A673 (cell line): ENCODE data around the gene CFAP157. TPM values are rescaled to one million over a fixed set of nuclear protein-coding genes. Genes with fewer than 3 reads are reported as not detected.

Experiments used
- BruUV-seq: library from RNA; stranded (reverse); fragments of 400-500 nt; replicated peaks from 2 replicates; lab custom pipeline; 2021; lab: Mats Ljungman, UMichigan
- CTCF ChIA-PET: fragments of 300-600 bp; sonication (Branson Sonifier 250); formaldehyde crosslinking; loops from one replicate; lab custom pipeline; 2022; ENCODE audit warnings: antibody characterized with exemption; lab: Charles Lee
- POLR2A ChIA-PET: fragments of 300-600 bp; sonication (Branson Sonifier 250); formaldehyde crosslinking; loops from one replicate; lab custom pipeline; 2022; ENCODE audit warnings: antibody characterized with exemption; ENCODE audit not compliant: low non-redundant PET; lab: Charles Lee
- DNase-seq: peaks from one replicate; pipeline ENCODE4 v3.0.0-alpha.2; 2015; ENCODE audit warnings: low spot score
- H3K27ac ChIP-seq: fragments of 200-600 bp; sonication (generic); 2 replicates; pipeline ENCODE4 v1.5.1; 2016; ENCODE audit warnings: mixed run types, low read depth, mild to moderate bottlenecking, mixed read lengths, antibody characterized with exemption, low read length; ENCODE audit not compliant: poor library complexity, severe bottlenecking
- H3K27me3 ChIP-seq: fragments of 200-600 bp; sonication (generic); replicated peaks from 2 replicates; pipeline ENCODE4 v1.6.1; 2017; ENCODE audit warnings: mixed run types, low read depth, mild to moderate bottlenecking, mixed read lengths, antibody characterized with exemption, low read length; ENCODE audit not compliant: insufficient read depth, poor library complexity
- H3K36me3 ChIP-seq: fragments of 200-600 bp; sonication (generic); 2 replicates; pipeline ENCODE4 v1.6.1; 2016; ENCODE audit warnings: mixed run types, mild to moderate bottlenecking, mixed read lengths, antibody characterized with exemption, low read length; ENCODE audit not compliant: insufficient read depth, poor library complexity, severe bottlenecking
- H3K4me1 ChIP-seq: fragments of 200-600 bp; sonication (generic); 2 replicates; pipeline ENCODE4 v1.6.1; 2017; ENCODE audit warnings: mixed run types, mild to moderate bottlenecking, mixed read lengths, antibody characterized with exemption, low read length; ENCODE audit not compliant: insufficient read depth, poor library complexity, severe bottlenecking
- H3K4me3 ChIP-seq: fragments of 200-600 bp; sonication (generic); 2 replicates; pipeline ENCODE4 v1.5.1; 2016; ENCODE audit warnings: low read depth, mixed run types, mild to moderate bottlenecking, mixed read lengths, low read length; ENCODE audit not compliant: poor library complexity, severe bottlenecking
- H3K9me3 ChIP-seq: fragments of 200-600 bp; sonication (generic); 2 replicates; pipeline ENCODE4 v1.6.1; 2016; ENCODE audit warnings: mixed run types, low read depth, mild to moderate bottlenecking, mixed read lengths, antibody characterized with exemption, low read length; ENCODE audit not compliant: poor library complexity, severe bottlenecking
- EZH2 ChIP-seq: fragments of 200-600 bp; sonication (generic); IDR thresholded peaks from 2 replicates; pipeline ENCODE4 v1.6.1; 2017; ENCODE audit warnings: borderline replicate concordance, low read depth, mild to moderate bottlenecking, mixed read lengths, antibody characterized with exemption, low read length; ENCODE audit not compliant: poor library complexity, severe bottlenecking
- intact Hi-C: fragments of 100-400 bp; cut with micrococcal nuclease; formaldehyde crosslinking; loops from one replicate; pipeline ENCODE4 v1.10.0; 2022; ENCODE audit not compliant: unreplicated experiment
- total RNA-seq: library from RNA; stranded (reverse); gene quantifications from 2 replicates; pipeline ENCODE4 v1.2.3, GENCODE V29; 2021
- TF ChIP-seq, protein P1 (sequence below): fragments of 300-800, 200-600 bp; sonication (generic); conservative IDR thresholded peaks from 2 replicates; pipeline ENCODE4 v1.5.1; 2017; ENCODE audit warnings: low read depth, mild to moderate bottlenecking, antibody characterized with exemption, low read length, moderate library complexity, mixed read lengths

The CFAP157 gene
- total RNA-seq, 1 experiment from 2014 or later, result not detected

GRCh38 chr9:127761491-127761956, 54.7 kb downstream of the CFAP157 start:
- H3K36me3 ChIP-seq, result no peaks in the 10 kb centered on the region
- H3K27me3 ChIP-seq, result no peaks in the 10 kb centered on the region
- H3K9me3 ChIP-seq, result no peaks in the 10 kb centered on the region
- DNase-seq, result no peak
- no peak for TF ChIP-seq EZH2
- TF ChIP-seq, protein P1, sequence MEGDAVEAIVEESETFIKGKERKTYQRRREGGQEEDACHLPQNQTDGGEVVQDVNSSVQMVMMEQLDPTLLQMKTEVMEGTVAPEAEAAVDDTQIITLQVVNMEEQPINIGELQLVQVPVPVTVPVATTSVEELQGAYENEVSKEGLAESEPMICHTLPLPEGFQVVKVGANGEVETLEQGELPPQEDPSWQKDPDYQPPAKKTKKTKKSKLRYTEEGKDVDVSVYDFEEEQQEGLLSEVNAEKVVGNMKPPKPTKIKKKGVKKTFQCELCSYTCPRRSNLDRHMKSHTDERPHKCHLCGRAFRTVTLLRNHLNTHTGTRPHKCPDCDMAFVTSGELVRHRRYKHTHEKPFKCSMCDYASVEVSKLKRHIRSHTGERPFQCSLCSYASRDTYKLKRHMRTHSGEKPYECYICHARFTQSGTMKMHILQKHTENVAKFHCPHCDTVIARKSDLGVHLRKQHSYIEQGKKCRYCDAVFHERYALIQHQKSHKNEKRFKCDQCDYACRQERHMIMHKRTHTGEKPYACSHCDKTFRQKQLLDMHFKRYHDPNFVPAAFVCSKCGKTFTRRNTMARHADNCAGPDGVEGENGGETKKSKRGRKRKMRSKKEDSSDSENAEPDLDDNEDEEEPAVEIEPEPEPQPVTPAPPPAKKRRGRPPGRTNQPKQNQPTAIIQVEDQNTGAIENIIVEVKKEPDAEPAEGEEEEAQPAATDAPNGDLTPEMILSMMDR, result no peak
- POLR2A ChIA-PET, result no interaction called here
- CTCF ChIA-PET, result no interaction called here
- H3K4me1 ChIP-seq, result no peaks in the 10 kb centered on the region
- H3K4me3 ChIP-seq, result no peak overlapping the region
- BruUV-seq, result no TSS peak
- H3K27ac ChIP-seq, result no peak overlapping the region
- intact Hi-C loops, result no loop called here

DNA sequence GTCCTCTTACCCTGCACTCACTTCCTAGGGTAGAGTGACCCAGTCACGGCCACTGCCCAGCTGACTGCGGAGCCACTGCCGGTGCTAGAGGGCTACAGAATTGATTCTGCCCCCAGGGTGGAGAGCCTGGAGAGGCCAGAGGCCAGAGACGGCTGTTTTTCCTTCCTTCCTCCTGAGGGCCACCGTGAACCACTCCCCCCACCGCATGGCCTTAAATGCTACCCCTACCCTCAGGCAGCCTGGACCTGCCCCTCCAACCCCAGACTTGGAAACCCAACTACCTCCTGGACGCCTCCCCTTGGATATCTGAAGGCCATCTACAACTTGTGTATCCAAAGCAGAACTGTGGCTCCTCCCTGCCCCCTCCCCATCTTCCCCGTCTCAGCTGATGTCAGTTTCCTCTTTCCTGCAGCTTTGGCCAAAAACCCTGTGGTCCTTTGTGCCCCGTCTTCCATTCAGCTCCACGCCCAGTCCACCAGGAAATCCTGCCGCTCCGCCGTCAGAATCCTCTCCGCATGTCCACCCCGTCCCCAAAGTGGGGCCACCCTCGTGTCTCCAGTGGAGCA, 55.4 kb downstream of the CFAP157 start:
- DNase-seq, result no peak
- no peaks in the 10 kb centered on the region for H3K27me3 ChIP-seq
- ChIA-PET CTCF (no interaction called here), POLR2A (no interaction called here)
- no peak overlapping the region for H3K4me3 ChIP-seq
- no peak overlapping the region for H3K27ac ChIP-seq
- no peaks in the 10 kb centered on the region for H3K9me3 ChIP-seq
- no peak for TF ChIP-seq EZH2
- TF ChIP-seq, protein P1, result no peak
- intact Hi-C loops, result no loop called here
- no peaks in the 10 kb centered on the region for H3K36me3 ChIP-seq
- no TSS peak for BruUV-seq
- no peaks in the 10 kb centered on the region for H3K4me1 ChIP-seq

GRCh38 chr9:127763918-127764384, 57.2 kb downstream of the CFAP157 start:
- Histone ChIP-seq H3K9me3 (no peaks in the 10 kb centered on the region), H3K4me1 (no peaks in the 10 kb centered on the region), H3K36me3 (no peaks in the 10 kb centered on the region), H3K27ac (no peak overlapping the region), H3K27me3 (no peaks in the 10 kb centered on the region), H3K4me3 (no peak overlapping the region)
- ChIA-PET POLR2A (no interaction called here), CTCF (no interaction called here)
- TF ChIP-seq, protein P1, result peak; percentile 45
- TF ChIP-seq EZH2, result no peak
- no TSS peak for BruUV-seq
- intact Hi-C loops, result no loop called here
- DNase-seq, result no peak
